ENCODE results near the gene ADGRL2. TPM values are rescaled to one million over a fixed set of nuclear protein-coding genes. Genes with fewer than 3 reads are reported as not detected.

Gene ADGRL2
- total RNA-seq (12.1 TPM), polyA plus RNA-seq (18.9 TPM)
- long read RNA-seq, donor 1, result 0 reads
- long read RNA-seq, donor 2, result 0 reads
- long read RNA-seq, donor 3, partial matches to known transcripts, result 11 of 11 reads
- long read RNA-seq, donor 3, other reads (novel, unspliced or antisense), result 0 of 11 reads
- long read RNA-seq, donor 4, result 0 reads
- long read RNA-seq, donor 5, result 0 reads
- long read RNA-seq, donor 6, result 0 reads
- long read RNA-seq, donor 7, result 0 reads
- long read RNA-seq, donor 8, result 0 reads
- long read RNA-seq, donor 9, result 0 reads
- long read RNA-seq, donor 10, result 0 reads

GRCh38 chr1:81800695-81801650, at the start of gene ADGRL2:
ADGRL2 (plus strand) TSS chr1:81800934; CDS start chr1:81836985, 36,051 bp downstream.
- peaks cover 0 to 3% of the 10 kb centered on the region in 2 donors for H3K9me3 ChIP-seq (ENCODE audit: control insufficient read depth in 2 of 2, insufficient read depth in 1 of 2, low read length in 1 of 2)

GRCh38 chr1:81752840-81753239, 47.9 kb upstream of the ADGRL2 start:
- Histone ChIP-seq H3K27ac (ENCODE audit: low read depth in 1 of 2, low read length in 1 of 2) (no peak overlapping the region), H3K4me1 (ENCODE audit: control insufficient read depth in 2 of 2, insufficient read depth in 2 of 2, low read length in 2 of 2) (no peaks in the 10 kb centered on the region), H3K27me3 (ENCODE audit: control insufficient read depth in 2 of 2, insufficient read depth in 1 of 2, low read length in 1 of 2) (no peaks in the 10 kb centered on the region), H3K4me3 (ENCODE audit: low read length in 2 of 2) (no peak overlapping the region), H3K36me3 (ENCODE audit: control insufficient read depth in 2 of 2, insufficient read depth in 2 of 2, low read length in 1 of 2) (no peaks in the 10 kb centered on the region), H3K9me3 (ENCODE audit: control insufficient read depth in 2 of 2, insufficient read depth in 1 of 2, low read length in 1 of 2) (peaks cover 0 to 2% of the 10 kb centered on the region in 2 donors)
- WGBS, result 91% methylated on average over 2 of the region's 2 CpGs
- no peak for DNase-seq (ENCODE audit: low read depth in 6 of 9, low spot score in 9 of 9)

More at GRCh38 chr1:81800695-81801650, at the start of gene ADGRL2:
- Histone ChIP-seq H3K4me3 (ENCODE audit: low read length in 2 of 2) (peak within 1 kb of the TSS; percentile 39 to 55), H3K36me3 (ENCODE audit: control insufficient read depth in 2 of 2, insufficient read depth in 2 of 2, low read length in 1 of 2) (no peaks in the 10 kb centered on the region), H3K4me1 (ENCODE audit: control insufficient read depth in 2 of 2, insufficient read depth in 2 of 2, low read length in 2 of 2) (peaks cover 0 to 21% of the 10 kb centered on the region in 2 donors), H3K27ac (ENCODE audit: low read depth in 1 of 2, low read length in 1 of 2) (peak within 1 kb of the TSS; percentile 76 to 78), H3K27me3 (ENCODE audit: control insufficient read depth in 2 of 2, insufficient read depth in 1 of 2, low read length in 1 of 2) (peaks cover 44 to 65% of the 10 kb centered on the region in 2 donors)
- WGBS, result 2% methylated on average over 81 of the region's 81 CpGs
- DNase-seq (ENCODE audit: low read depth in 6 of 9, low spot score in 9 of 9), result peak in 7 of 9 donors; percentile 27 to 81 (median 49)

- Histone ChIP-seq H3K9me3 (ENCODE audit: control insufficient read depth in 2 of 2, insufficient read depth in 1 of 2, low read length in 1 of 2) (no peaks in the 10 kb centered on the region), H3K27ac (ENCODE audit: low read depth in 1 of 2, low read length in 1 of 2) (no peak overlapping the region), H3K4me3 (ENCODE audit: low read length in 2 of 2) (no peak overlapping the region), H3K4me1 (ENCODE audit: control insufficient read depth in 2 of 2, insufficient read depth in 2 of 2, low read length in 2 of 2) (no peaks in the 10 kb centered on the region), H3K36me3 (ENCODE audit: control insufficient read depth in 2 of 2, insufficient read depth in 2 of 2, low read length in 1 of 2) (no peaks in the 10 kb centered on the region), H3K27me3 (ENCODE audit: control insufficient read depth in 2 of 2, insufficient read depth in 1 of 2, low read length in 1 of 2) (no peaks in the 10 kb centered on the region)
- no peak for DNase-seq (ENCODE audit: low read depth in 6 of 9, low spot score in 9 of 9)
Observed at GRCh38 chr1:81754424-81754823, 46.3 kb upstream of the ADGRL2 start.

- no peak overlapping the region for H3K4me3 ChIP-seq (ENCODE audit: low read length in 2 of 2)
- H3K36me3 ChIP-seq (ENCODE audit: control insufficient read depth in 2 of 2, insufficient read depth in 2 of 2, low read length in 1 of 2), result no peaks in the 10 kb centered on the region
- H3K27ac ChIP-seq (ENCODE audit: low read depth in 1 of 2, low read length in 1 of 2), result no peak overlapping the region
- H3K27me3 ChIP-seq (ENCODE audit: control insufficient read depth in 2 of 2, insufficient read depth in 1 of 2, low read length in 1 of 2), result no peaks in the 10 kb centered on the region
- no peaks in the 10 kb centered on the region for H3K9me3 ChIP-seq (ENCODE audit: control insufficient read depth in 2 of 2, insufficient read depth in 1 of 2, low read length in 1 of 2)
- WGBS, result 85% methylated on average over 2 of the region's 2 CpGs
- DNase-seq (ENCODE audit: low read depth in 6 of 9, low spot score in 9 of 9), result no peak
- no peaks in the 10 kb centered on the region for H3K4me1 ChIP-seq (ENCODE audit: control insufficient read depth in 2 of 2, insufficient read depth in 2 of 2, low read length in 2 of 2)
Observed at GRCh38 chr1:81756872-81757271, 43.9 kb upstream of the ADGRL2 start.

GRCh38 chr1:81757398-81758020, 43.2 kb upstream of the ADGRL2 start:
- Histone ChIP-seq H3K27me3 (ENCODE audit: control insufficient read depth in 2 of 2, insufficient read depth in 1 of 2, low read length in 1 of 2) (no peaks in the 10 kb centered on the region), H3K4me1 (ENCODE audit: control insufficient read depth in 2 of 2, insufficient read depth in 2 of 2, low read length in 2 of 2) (no peaks in the 10 kb centered on the region), H3K4me3 (ENCODE audit: low read length in 2 of 2) (no peak overlapping the region), H3K36me3 (ENCODE audit: control insufficient read depth in 2 of 2, insufficient read depth in 2 of 2, low read length in 1 of 2) (no peaks in the 10 kb centered on the region), H3K9me3 (ENCODE audit: control insufficient read depth in 2 of 2, insufficient read depth in 1 of 2, low read length in 1 of 2) (no peaks in the 10 kb centered on the region), H3K27ac (ENCODE audit: low read depth in 1 of 2, low read length in 1 of 2) (no peak overlapping the region)
- DNase-seq (ENCODE audit: low read depth in 6 of 9, low spot score in 9 of 9), result no peak
- WGBS, result 74% methylated on average over 8 of the region's 8 CpGs

GRCh38 chr1:81758181-81758580, 42.6 kb upstream of the ADGRL2 start:
- no peak for DNase-seq (ENCODE audit: low read depth in 6 of 9, low spot score in 9 of 9)
- no peaks in the 10 kb centered on the region for H3K9me3 ChIP-seq (ENCODE audit: control insufficient read depth in 2 of 2, insufficient read depth in 1 of 2, low read length in 1 of 2)
- no peaks in the 10 kb centered on the region for H3K36me3 ChIP-seq (ENCODE audit: control insufficient read depth in 2 of 2, insufficient read depth in 2 of 2, low read length in 1 of 2)
- no peaks in the 10 kb centered on the region for H3K27me3 ChIP-seq (ENCODE audit: control insufficient read depth in 2 of 2, insufficient read depth in 1 of 2, low read length in 1 of 2)
- no peak overlapping the region for H3K4me3 ChIP-seq (ENCODE audit: low read length in 2 of 2)
- WGBS, result 83% methylated on average over 2 of the region's 2 CpGs
- no peaks in the 10 kb centered on the region for H3K4me1 ChIP-seq (ENCODE audit: control insufficient read depth in 2 of 2, insufficient read depth in 2 of 2, low read length in 2 of 2)
- no peak overlapping the region for H3K27ac ChIP-seq (ENCODE audit: low read depth in 1 of 2, low read length in 1 of 2)

GRCh38 chr1:81760477-81761097, 40.1 kb upstream of the ADGRL2 start:
- H3K36me3 ChIP-seq (ENCODE audit: control insufficient read depth in 2 of 2, insufficient read depth in 2 of 2, low read length in 1 of 2), result no peaks in the 10 kb centered on the region
- H3K27me3 ChIP-seq (ENCODE audit: control insufficient read depth in 2 of 2, insufficient read depth in 1 of 2, low read length in 1 of 2), result no peaks in the 10 kb centered on the region
- H3K27ac ChIP-seq (ENCODE audit: low read depth in 1 of 2, low read length in 1 of 2), result no peak overlapping the region
- no peak for DNase-seq (ENCODE audit: low read depth in 6 of 9, low spot score in 9 of 9)
- 11% methylated on average over 1 of the region's 1 CpG for WGBS
- H3K4me1 ChIP-seq (ENCODE audit: control insufficient read depth in 2 of 2, insufficient read depth in 2 of 2, low read length in 2 of 2), result no peaks in the 10 kb centered on the region
- no peak overlapping the region for H3K4me3 ChIP-seq (ENCODE audit: low read length in 2 of 2)
- H3K9me3 ChIP-seq (ENCODE audit: control insufficient read depth in 2 of 2, insufficient read depth in 1 of 2, low read length in 1 of 2), result no peaks in the 10 kb centered on the region

GRCh38 chr1:81775510-81775909, 25.2 kb upstream of the ADGRL2 start:
- no peak overlapping the region for H3K4me3 ChIP-seq (ENCODE audit: low read length in 2 of 2)
- DNase-seq (ENCODE audit: low read depth in 6 of 9, low spot score in 9 of 9), result no peak
- H3K36me3 ChIP-seq (ENCODE audit: control insufficient read depth in 2 of 2, insufficient read depth in 2 of 2, low read length in 1 of 2), result no peaks in the 10 kb centered on the region
- H3K4me1 ChIP-seq (ENCODE audit: control insufficient read depth in 2 of 2, insufficient read depth in 2 of 2, low read length in 2 of 2), result no peaks in the 10 kb centered on the region
- no peaks in the 10 kb centered on the region for H3K27me3 ChIP-seq (ENCODE audit: control insufficient read depth in 2 of 2, insufficient read depth in 1 of 2, low read length in 1 of 2)
- H3K9me3 ChIP-seq (ENCODE audit: control insufficient read depth in 2 of 2, insufficient read depth in 1 of 2, low read length in 1 of 2), result no peaks in the 10 kb centered on the region
- H3K27ac ChIP-seq (ENCODE audit: low read depth in 1 of 2, low read length in 1 of 2), result no peak overlapping the region
